Smooth muscle cell of the umbilical artery (primary cell): ENCODE measurements around the gene RSU1. TPM values are rescaled to one million over a fixed set of nuclear protein-coding genes. Genes with fewer than 3 reads are reported as not detected.

ENCODE experiments used
- total RNA-seq: library from RNA; depleted of rRNA; stranded (reverse); fragments of >200 nt; gene quantifications from 2 replicates; pipeline ENCODE4 v1.2.3, GENCODE V29; 2014

Gene RSU1
- total RNA-seq, result 56.4 and 83.5 TPM in 2 replicates

DNA sequence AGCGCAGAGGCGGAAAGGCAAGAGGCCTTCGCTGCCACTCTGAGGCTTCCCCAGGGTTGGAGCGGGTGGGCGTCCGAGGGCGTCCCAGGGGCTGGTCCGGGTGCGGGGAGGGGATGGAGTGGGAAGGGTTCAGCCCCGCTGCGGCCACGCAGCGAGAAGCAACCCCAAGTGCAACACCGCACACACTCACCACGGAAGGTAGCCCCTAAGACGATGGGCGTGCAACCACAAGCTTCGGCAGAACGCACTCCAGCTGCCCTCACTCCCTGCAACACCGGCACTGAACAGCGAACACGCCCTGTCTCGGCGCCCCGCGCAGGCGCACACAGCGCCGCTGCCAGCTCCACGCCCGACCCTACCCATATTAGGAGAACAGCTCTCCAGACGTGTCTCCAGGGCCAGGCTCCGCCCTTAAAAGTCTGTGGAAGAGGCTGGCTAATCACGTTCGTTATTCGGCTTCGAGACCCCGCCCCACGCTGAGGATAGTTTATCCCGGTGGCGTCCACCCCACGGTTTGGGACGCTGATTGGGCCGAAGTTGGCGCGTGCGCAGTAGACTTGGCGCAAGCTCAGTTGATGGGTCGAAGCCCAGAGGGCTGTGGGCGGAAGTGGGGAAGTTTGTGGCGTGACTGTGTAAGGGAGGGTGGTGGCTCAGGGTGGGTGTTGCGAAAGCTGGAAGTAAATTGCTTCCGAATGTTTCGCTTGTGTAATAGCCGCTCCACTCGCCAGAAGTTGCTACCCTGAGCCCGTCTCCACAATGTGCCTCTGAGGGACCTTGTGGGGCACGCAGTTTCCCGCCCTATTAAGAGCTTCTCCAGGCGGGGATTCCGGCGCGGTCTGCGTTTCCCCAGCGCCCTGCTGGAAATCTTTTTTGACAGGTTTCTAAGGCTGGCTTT is at the start of gene RSU1:
TSS of gene RSU1 (minus strand) at position 300 of the 895 bp plus-strand sequence. CDS start 343 bp downstream, outside the sequence.

